IPS DF 6.9 (cell line): ENCODE results near the gene VAMP8.
A peak's percentile ranks its signal among the peaks of the same experiment; 100 is the strongest.
"Not testable (repeated sequence)": the region's sequence is repeated elsewhere in the genome, so short reads cannot be mapped to it uniquely, and the experiment has no call there.

Source experiments
- DNase-seq: peaks from one replicate; pipeline ENCODE4 v3.0.0-alpha.2; 2013; ENCODE audit warnings: low read depth, low spot score
- H3K27ac ChIP-seq: one replicate; pipeline ENCODE4 v1.5.1; 2013; ENCODE audit warnings: low read length, control low read depth
- H3K27me3 ChIP-seq: 2 replicates; pipeline ENCODE4 v1.6.1; 2013; ENCODE audit warnings: mild to moderate bottlenecking, low read length; ENCODE audit not compliant: control insufficient read depth, insufficient read depth
- H3K36me3 ChIP-seq: 2 replicates; pipeline ENCODE4 v1.6.1; 2013; ENCODE audit warnings: low read length; ENCODE audit not compliant: control insufficient read depth, insufficient read depth
- H3K4me1 ChIP-seq: 2 replicates; pipeline ENCODE4 v1.6.1; 2013; ENCODE audit warnings: low read length; ENCODE audit not compliant: control insufficient read depth, insufficient read depth
- H3K4me3 ChIP-seq: 2 replicates; pipeline ENCODE4 v1.5.1; 2013; ENCODE audit warnings: mild to moderate bottlenecking, low read length
- H3K9me3 ChIP-seq: 2 replicates; pipeline ENCODE4 v1.6.1; 2013; ENCODE audit warnings: low read length, inconsistent platforms; ENCODE audit not compliant: control insufficient read depth, insufficient read depth
- WGBS: extraction: QIAGEN DNeasy Blood & Tissue Kit; methylation state at CpG from one replicate; pipeline ENCODE4 v1.1.7; 2013; ENCODE audit warnings: mixed read lengths, missing lambda C conversion rate; ENCODE audit not compliant: insufficient read length, insufficient coverage; 5-methylcytosine and 5-hydroxymethylcytosine counted together

The VAMP8 gene

DNA sequence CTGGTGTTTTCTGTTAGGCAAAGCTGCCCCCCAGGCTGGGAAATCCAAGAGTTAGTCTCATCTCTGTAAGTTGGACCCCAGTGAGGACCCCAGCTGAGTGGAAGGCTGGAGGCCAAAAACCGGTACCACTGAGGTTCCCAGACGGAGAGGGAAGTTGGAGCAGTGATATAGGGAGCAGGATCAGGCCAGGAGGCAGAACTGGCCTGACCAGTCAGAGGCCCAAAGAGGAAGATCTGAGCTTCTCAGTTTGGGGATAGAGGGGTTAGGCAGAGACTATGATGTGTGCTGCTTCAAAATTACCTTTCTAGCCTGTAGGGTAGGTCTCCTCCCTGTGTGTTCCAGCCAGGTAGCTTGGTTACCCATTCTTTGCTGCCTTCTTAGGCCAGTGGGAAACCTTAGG is 13.6 kb downstream of the VAMP8 start:
- H3K27ac ChIP-seq = no peak overlapping the region
- H3K36me3 ChIP-seq = no peaks in the 10 kb centered on the region; the same call in 1 of the 2 replicates
- H3K27me3 ChIP-seq = no peaks in the 10 kb centered on the region
- DNase-seq = no peak
- H3K9me3 ChIP-seq = no peaks in the 10 kb centered on the region
- H3K4me3 ChIP-seq = no peak overlapping the region
- WGBS = no CpG with 5 or more reads among the region's 2 CpGs
- H3K4me1 ChIP-seq = no peaks in the 10 kb centered on the region

- H3K36me3 ChIP-seq = no peaks in the 10 kb centered on the region; the same call in 1 of the 2 replicates
- no peak overlapping the region for H3K27ac ChIP-seq
- no peak for DNase-seq
- WGBS = no CpG with 5 or more reads among the region's 12 CpGs
- no peaks in the 10 kb centered on the region for H3K9me3 ChIP-seq
- no peaks in the 10 kb centered on the region for H3K27me3 ChIP-seq
- no peaks in the 10 kb centered on the region for H3K4me1 ChIP-seq
- no peak overlapping the region for H3K4me3 ChIP-seq
These were observed 14.2 kb downstream of the VAMP8 start for GRCh38 chr2:85591563-85591962.

- H3K9me3 ChIP-seq, H3K36me3 ChIP-seq, H3K27ac ChIP-seq, H3K4me1 ChIP-seq, H3K4me3 ChIP-seq, H3K27me3 ChIP-seq, DNase-seq: not testable (repeated sequence)
- no CpG with 5 or more reads among the region's 9 CpGs for WGBS
These were observed 14.9 kb downstream of the VAMP8 start for GRCh38 chr2:85592299-85592698.

DNA sequence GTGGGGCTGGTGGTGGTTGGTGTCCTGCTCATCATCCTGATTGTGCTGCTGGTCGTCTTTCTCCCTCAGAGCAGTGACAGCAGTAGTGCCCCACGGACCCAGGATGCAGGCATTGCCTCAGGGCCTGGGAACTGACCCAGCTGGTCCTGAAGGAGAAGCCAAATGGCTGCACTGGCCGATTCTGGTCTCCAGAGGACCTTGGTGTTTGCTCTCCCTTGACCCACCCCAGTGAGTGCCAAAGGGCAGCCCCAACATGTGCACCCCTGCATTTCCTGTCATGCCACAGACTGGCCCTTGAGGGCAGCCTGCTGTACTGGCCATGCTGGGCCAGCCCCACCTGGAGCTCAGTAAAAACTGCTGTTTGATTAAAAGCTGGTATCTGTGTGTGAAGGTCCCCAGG is 15.6 kb downstream of the VAMP8 start:
- no peak for DNase-seq
- Histone ChIP-seq H3K36me3 (peaks cover 4% of the 10 kb centered on the region; the same call in 1 of the 2 replicates), H3K9me3 (no peaks in the 10 kb centered on the region), H3K4me3 (no peak overlapping the region), H3K4me1 (no peaks in the 10 kb centered on the region), H3K27me3 (no peaks in the 10 kb centered on the region), H3K27ac (no peak overlapping the region)
- WGBS = no CpG with 5 or more reads among the region's 3 CpGs

GRCh38 chr2:85594715-85595300 is 17.4 kb downstream of the VAMP8 start:
- Histone ChIP-seq H3K27me3 (no peaks in the 10 kb centered on the region), H3K4me1 (no peaks in the 10 kb centered on the region; the same call in 1 of the 2 replicates), H3K4me3 (peak overlapping the region; percentile 67; the same call in 1 of the 2 replicates), H3K27ac (no peak overlapping the region), H3K36me3 (0 out of 2 replicates have a peak, but pooled peaks cover 4% of the 10 kb centered on the region), H3K9me3 (no peaks in the 10 kb centered on the region)
- no peak for DNase-seq
- WGBS = no CpG with 5 or more reads among the region's 13 CpGs

DNA sequence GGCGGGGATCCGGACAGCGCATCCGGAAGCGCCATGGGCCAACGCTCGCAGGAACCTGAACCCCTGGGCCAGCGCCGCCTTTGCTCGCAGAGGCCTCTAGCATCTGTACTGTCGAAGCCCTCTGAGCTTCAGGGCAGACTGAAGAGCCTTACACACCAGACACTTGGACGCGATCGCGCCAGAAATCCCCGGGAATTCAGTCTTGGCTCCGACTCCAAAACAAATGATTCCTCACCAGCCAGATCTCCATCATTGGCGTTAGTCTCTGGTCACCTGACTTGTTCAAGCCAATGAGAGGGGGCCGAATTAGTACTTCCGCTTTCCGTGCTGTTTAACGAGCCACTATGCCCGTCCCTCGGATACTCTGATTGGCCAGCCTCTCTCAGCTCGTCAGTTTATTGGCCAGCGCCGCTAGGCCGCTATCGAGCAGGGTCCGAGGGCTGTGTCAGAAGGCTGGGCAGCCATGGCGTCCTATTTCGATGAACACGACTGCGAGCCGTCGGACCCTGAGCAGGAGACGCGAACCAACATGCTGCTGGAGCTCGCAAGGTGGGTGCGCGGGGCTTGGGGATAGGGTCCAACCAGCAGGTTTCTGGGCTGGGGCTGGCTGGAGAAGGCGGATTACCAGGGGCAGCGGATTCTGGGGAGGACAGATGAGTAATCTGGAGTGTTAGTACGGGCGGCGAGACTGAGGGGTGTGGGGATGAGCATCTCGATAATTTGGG is 18.1 kb downstream of the VAMP8 start, which contains the start of gene RNF181:
Gene RNF181, plus strand, starts transcription at position 445 of the 725 bp plus-strand sequence. Its CDS starts 19 bp downstream, at position 464.
- Histone ChIP-seq H3K27me3 (no peaks in the 10 kb centered on the region), H3K4me1 (no peaks in the 10 kb centered on the region; the same call in 1 of the 2 replicates), H3K27ac (no peak within 1 kb of the TSS), H3K4me3 (peak within 1 kb of the TSS; percentile 67), H3K36me3 (0 out of 2 replicates have a peak, but pooled peaks cover 4% of the 10 kb centered on the region), H3K9me3 (no peaks in the 10 kb centered on the region)
- peak; percentile 95 for DNase-seq
- no CpG with 5 or more reads among the region's 47 CpGs for WGBS

- Histone ChIP-seq H3K9me3 (no peaks in the 10 kb centered on the region), H3K4me3 (peak overlapping the region; percentile 67; the same call in 1 of the 2 replicates), H3K36me3 (0 out of 2 replicates have a peak, but pooled peaks cover 4% of the 10 kb centered on the region), H3K27ac (no peak overlapping the region), H3K4me1 (no peaks in the 10 kb centered on the region; the same call in 1 of the 2 replicates), H3K27me3 (no peaks in the 10 kb centered on the region)
- WGBS = no CpG with 5 or more reads among the region's 10 CpGs
- no peak for DNase-seq
These were observed 18.6 kb downstream of the VAMP8 start for GRCh38 chr2:85596026-85596333.

DNA sequence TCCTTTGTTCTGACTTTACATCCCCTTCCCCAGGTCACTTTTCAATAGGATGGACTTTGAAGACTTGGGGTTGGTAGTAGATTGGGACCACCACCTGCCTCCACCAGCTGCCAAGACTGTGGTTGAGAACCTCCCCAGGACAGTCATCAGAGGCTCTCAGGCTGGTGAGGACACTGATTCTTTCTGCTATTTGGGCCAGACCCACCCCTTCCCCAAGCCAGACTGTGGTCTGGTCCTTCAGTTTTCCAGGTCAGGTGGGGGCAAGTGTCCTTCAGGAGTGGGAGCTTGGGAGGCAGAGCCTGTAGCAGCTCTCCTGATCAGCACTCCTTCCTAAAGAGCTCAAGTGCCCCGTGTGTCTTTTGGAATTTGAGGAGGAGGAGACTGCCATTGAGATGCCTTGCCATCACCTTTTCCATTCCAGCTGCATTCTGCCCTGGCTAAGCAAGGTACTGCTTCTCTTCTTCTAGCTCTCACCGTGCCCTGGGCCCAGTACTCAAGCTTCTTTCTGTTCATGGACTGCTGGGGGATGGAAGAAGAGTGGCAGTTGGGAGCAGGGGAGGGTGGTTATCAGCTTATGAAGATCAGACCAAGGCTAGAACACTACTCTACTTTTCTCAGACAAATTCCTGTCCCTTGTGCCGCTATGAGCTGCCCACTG is 19.2 kb downstream of the VAMP8 start:
- Histone ChIP-seq H3K9me3 (no peaks in the 10 kb centered on the region), H3K27ac (no peak overlapping the region), H3K27me3 (no peaks in the 10 kb centered on the region), H3K4me3 (no peak overlapping the region; the same call in 1 of the 2 replicates), H3K4me1 (no peaks in the 10 kb centered on the region; the same call in 1 of the 2 replicates), H3K36me3 (0 out of 2 replicates have a peak, but pooled peaks cover 4% of the 10 kb centered on the region)
- DNase-seq = no peak
- no CpG with 5 or more reads among the region's 3 CpGs for WGBS

GRCh38 chr2:85597241-85597640 is 19.9 kb downstream of the VAMP8 start:
- Histone ChIP-seq H3K4me3 (no peak overlapping the region), H3K9me3 (no peaks in the 10 kb centered on the region), H3K27me3 (no peaks in the 10 kb centered on the region), H3K27ac (no peak overlapping the region), H3K4me1 (peaks cover 3% of the 10 kb centered on the region; the same call in 1 of the 2 replicates), H3K36me3 (0 out of 2 replicates have a peak, but pooled peaks cover 4% of the 10 kb centered on the region)
- no peak for DNase-seq
- no CpG with 5 or more reads among the region's 5 CpGs for WGBS

- WGBS = no CpG with 5 or more reads among the region's 14 CpGs
These were observed 21.4 kb downstream of the VAMP8 start for GRCh38 chr2:85598594-85599340.

More at GRCh38 chr2:85598594-85599340, 21.4 kb downstream of the VAMP8 start:
- H3K36me3 ChIP-seq = 0 out of 2 replicates have a peak, but pooled peaks cover 4% of the 10 kb centered on the region
- no peak overlapping the region for H3K27ac ChIP-seq
- no peaks in the 10 kb centered on the region for H3K9me3 ChIP-seq
- no peaks in the 10 kb centered on the region for H3K27me3 ChIP-seq
- H3K4me1 ChIP-seq = peaks cover 3% of the 10 kb centered on the region; the same call in 1 of the 2 replicates
- no peak for DNase-seq
- no peak overlapping the region for H3K4me3 ChIP-seq
